Parathyroid adenoma (tissue), 2 donors: ENCODE measurements around the gene R3HDM1.

Source experiments
- H2AFZ ChIP-seq: fragments of 300-600 bp; sonication (generic); one replicate; pipeline ENCODE4 v1.7.0; 2017; ENCODE audit warnings: antibody characterized with exemption, mild to moderate bottlenecking
- H3K27ac ChIP-seq: fragments of 300-600 bp; sonication (generic); one replicate; pipeline ENCODE4 v1.7.0; 2017
- H3K27me3 ChIP-seq: fragments of 300-600 bp; sonication (generic); one replicate; pipeline ENCODE4 v1.7.0; 2017; ENCODE audit warnings: low read length; ENCODE audit not compliant: control insufficient read depth, insufficient read depth
- H3K36me3 ChIP-seq: fragments of 300-600 bp; sonication (generic); one replicate; pipeline ENCODE4 v1.7.0; 2017; ENCODE audit warnings: low read length; ENCODE audit not compliant: control insufficient read depth, insufficient read depth
- H3K4me1 ChIP-seq: fragments of 300-600 bp; sonication (generic); one replicate; pipeline ENCODE4 v1.7.0; 2017; ENCODE audit warnings: control low read depth
- H3K4me2 ChIP-seq: fragments of 300-600 bp; sonication (generic); one replicate; pipeline ENCODE4 v1.7.0; 2017; ENCODE audit warnings: low read length
- H3K4me3 ChIP-seq: fragments of 300-600 bp; sonication (generic); one replicate; pipeline ENCODE4 v1.7.0; 2017; ENCODE audit warnings: low read depth, low read length
- H3K79me2 ChIP-seq: fragments of 300-600 bp; sonication (generic); one replicate; pipeline ENCODE4 v1.7.0; 2017; ENCODE audit warnings: control low read depth
- H3K9ac ChIP-seq: fragments of 300-600 bp; sonication (generic); one replicate; pipeline ENCODE4 v1.7.0; 2017; ENCODE audit warnings: mild to moderate bottlenecking
- H3K9me3 ChIP-seq: fragments of 300-600 bp; sonication (generic); one replicate; pipeline ENCODE4 v1.7.0; 2017; ENCODE audit warnings: low read length; ENCODE audit not compliant: control insufficient read depth
- CTCF ChIP-seq: fragments of 300-600 bp; sonication (generic); IDR thresholded peaks from one replicate; pipeline ENCODE4 v1.7.0; 2017; ENCODE audit warnings: antibody characterized with exemption, mild to moderate bottlenecking
- donor health status: primary hyperparathyroidism.

R3HDM1 gene

GRCh38 chr2:135664623-135665068 lies 133.4 kb downstream of the R3HDM1 start:
- Histone ChIP-seq H3K27me3 (no peaks in the 10 kb centered on the region), H2AFZ (no peak overlapping the region), H3K36me3 (no peaks in the 10 kb centered on the region), H3K79me2 (peaks cover 2% of the 10 kb centered on the region), H3K4me3 (no peak overlapping the region), H3K27ac (no peak overlapping the region), H3K9me3 (no peaks in the 10 kb centered on the region), H3K4me2 (no peak overlapping the region), H3K9ac (no peak overlapping the region), H3K4me1 (no peaks in the 10 kb centered on the region)
- TF ChIP-seq CTCF, result no peak

GRCh38 chr2:135667045-135667444 lies 135.8 kb downstream of the R3HDM1 start:
- no peak overlapping the region for H3K27ac ChIP-seq
- H3K27me3 ChIP-seq, result no peaks in the 10 kb centered on the region
- no peak overlapping the region for H3K4me3 ChIP-seq
- no peaks in the 10 kb centered on the region for H3K79me2 ChIP-seq
- peak overlapping the region; percentile 50 for H3K4me2 ChIP-seq
- H3K36me3 ChIP-seq, result no peaks in the 10 kb centered on the region
- H3K9me3 ChIP-seq, result no peaks in the 10 kb centered on the region
- TF ChIP-seq CTCF, result no peak
- no peaks in the 10 kb centered on the region for H3K4me1 ChIP-seq
- H2AFZ ChIP-seq, result no peak overlapping the region
- no peak overlapping the region for H3K9ac ChIP-seq

- Histone ChIP-seq H3K27me3 (no peaks in the 10 kb centered on the region), H3K27ac (no peak overlapping the region), H2AFZ (no peak overlapping the region), H3K4me2 (no peak overlapping the region), H3K4me3 (no peak overlapping the region), H3K4me1 (no peaks in the 10 kb centered on the region), H3K79me2 (no peaks in the 10 kb centered on the region), H3K9me3 (no peaks in the 10 kb centered on the region), H3K36me3 (no peaks in the 10 kb centered on the region), H3K9ac (no peak overlapping the region)
- no peak for TF ChIP-seq CTCF
Measured at GRCh38 chr2:135674453-135674852, 143.2 kb downstream of the R3HDM1 start.

GRCh38 chr2:135676031-135676430 lies 144.7 kb downstream of the R3HDM1 start:
- Histone ChIP-seq H2AFZ (no peak overlapping the region), H3K4me1 (no peaks in the 10 kb centered on the region), H3K79me2 (no peaks in the 10 kb centered on the region), H3K36me3 (no peaks in the 10 kb centered on the region), H3K4me2 (no peak overlapping the region), H3K9ac (no peak overlapping the region), H3K4me3 (no peak overlapping the region), H3K9me3 (no peaks in the 10 kb centered on the region), H3K27me3 (no peaks in the 10 kb centered on the region), H3K27ac (no peak overlapping the region)
- TF ChIP-seq CTCF, result no peak

- Histone ChIP-seq H3K79me2 (no peaks in the 10 kb centered on the region), H3K9ac (no peak overlapping the region), H3K4me1 (no peaks in the 10 kb centered on the region), H3K4me2 (no peak overlapping the region), H3K9me3 (no peaks in the 10 kb centered on the region), H3K36me3 (no peaks in the 10 kb centered on the region), H3K27ac (no peak overlapping the region), H3K4me3 (no peak overlapping the region), H3K27me3 (no peaks in the 10 kb centered on the region), H2AFZ (no peak overlapping the region)
- no peak for TF ChIP-seq CTCF
Measured at GRCh38 chr2:135679125-135679524, 147.8 kb downstream of the R3HDM1 start.
